Activated CD4-positive, alpha-beta memory T cell treated with anti-CD3 and anti-CD28 coated beads, Interleukin-2, amount 10 ng/mL, durations not matched to agents 7 days and 5 days (primary cell): ENCODE results near the gene ZNF236. TPM values are rescaled to one million over a fixed set of nuclear protein-coding genes. Genes with fewer than 3 reads are reported as not detected.
"Not testable (repeated sequence)": the region's sequence is repeated elsewhere in the genome, so short reads cannot be mapped to it uniquely, and the experiment has no call there.

Experiments
- CTCF ChIA-PET: fragments of 350-600 bp; sonication (Branson Sonifier 250); formaldehyde crosslinking; loops from one replicate; lab custom pipeline; 2021; ENCODE audit warnings: antibody characterized with exemption, inconsistent platforms; lab: Charles Lee
- POLR2A ChIA-PET: fragments of 350-600 bp; sonication (Branson Sonifier 250); formaldehyde crosslinking; loops from one replicate; lab custom pipeline; 2021; ENCODE audit warnings: antibody characterized with exemption; lab: Charles Lee
- DNase-seq: peaks from one replicate; pipeline ENCODE4 v3.0.0-alpha.2; 2020
- H3K27ac Mint-ChIP-seq: one replicate; pipeline ENCODE4 v1.8.0; 2021; ENCODE audit warnings: mild to moderate bottlenecking, mixed read lengths
- H3K27me3 Mint-ChIP-seq: one replicate; pipeline ENCODE4 v1.8.0; 2021; ENCODE audit warnings: mixed read lengths
- H3K36me3 Mint-ChIP-seq: one replicate; pipeline ENCODE4 v1.8.0; 2021; ENCODE audit warnings: low read depth, mixed read lengths
- H3K4me1 Mint-ChIP-seq: one replicate; pipeline ENCODE4 v1.8.0; 2021; ENCODE audit warnings: mixed read lengths
- H3K4me3 Mint-ChIP-seq: one replicate; pipeline ENCODE4 v1.8.0; 2021; ENCODE audit warnings: mild to moderate bottlenecking, mixed read lengths
- H3K9me3 Mint-ChIP-seq: one replicate; pipeline ENCODE4 v1.8.0; 2021; ENCODE audit warnings: mixed read lengths
- total RNA-seq, 2 experiments: library from RNA; stranded (reverse); gene quantifications; one replicate each; pipeline ENCODE4 v1.2.3, GENCODE V29; 2021

Gene ZNF236
- 10 to 100 TPM; 17.9 to 20.2 TPM for total RNA-seq

- POLR2A ChIA-PET = interaction anchor here (0.7 to 2.9 kb wide), 11 partner anchors 8 to 240 kb away, joined by 3 to 9 read pairs (median 5); no protein-coding TSS in a partner anchor
- CTCF ChIA-PET = no interaction called here
- H3K4me3 Mint-ChIP-seq = peak within 1 kb of the TSS; percentile 79
- H3K4me1 Mint-ChIP-seq = peaks cover 54% of the 10 kb centered on the region
- H3K36me3 Mint-ChIP-seq = peaks cover 22% of the 10 kb centered on the region
- H3K27ac Mint-ChIP-seq = peak within 1 kb of the TSS; percentile 86
- no peaks in the 10 kb centered on the region for H3K27me3 Mint-ChIP-seq
- peak; percentile 69 for DNase-seq
- H3K9me3 Mint-ChIP-seq = no peaks in the 10 kb centered on the region
Observed at GRCh38 chr18:76822506-76823160, at the start of gene ZNF236. TSS of gene ZNF236 (plus strand) at chr18:76822557. CDS start at chr18:76822608, 51 bp downstream.

- peaks cover 16% of the 10 kb centered on the region for H3K9me3 Mint-ChIP-seq
- H3K36me3 Mint-ChIP-seq = peaks cover 12% of the 10 kb centered on the region
- POLR2A ChIA-PET = no interaction called here
- peaks cover 19% of the 10 kb centered on the region for H3K27me3 Mint-ChIP-seq
- H3K27ac Mint-ChIP-seq = no peak overlapping the region
- peaks cover 5% of the 10 kb centered on the region for H3K4me1 Mint-ChIP-seq
- CTCF ChIA-PET = no interaction called here
- no peak overlapping the region for H3K4me3 Mint-ChIP-seq
- no peak for DNase-seq
Observed at GRCh38 chr18:76772665-76773064, 49.7 kb upstream of the ZNF236 start.

GRCh38 chr18:76777036-76777435, 45.3 kb upstream of the ZNF236 start:
- H3K27ac Mint-ChIP-seq, H3K4me1 Mint-ChIP-seq, DNase-seq, CTCF ChIA-PET, POLR2A ChIA-PET, H3K9me3 Mint-ChIP-seq, H3K36me3 Mint-ChIP-seq, H3K4me3 Mint-ChIP-seq: not testable (repeated sequence)
- H3K27me3 Mint-ChIP-seq = peaks cover 10% of the 10 kb centered on the region

GRCh38 chr18:76783786-76784484, 38.4 kb upstream of the ZNF236 start:
- ChIA-PET POLR2A (no interaction called here), CTCF (interaction anchor here (1.4 kb wide), 1 partner anchor 45 kb away, joined by 3 read pairs; no protein-coding TSS in a partner anchor)
- no peak overlapping the region for H3K27ac Mint-ChIP-seq
- DNase-seq = no peak
- peaks cover 8% of the 10 kb centered on the region for H3K4me1 Mint-ChIP-seq
- H3K9me3 Mint-ChIP-seq = peaks cover 4% of the 10 kb centered on the region
- peaks cover 4% of the 10 kb centered on the region for H3K36me3 Mint-ChIP-seq
- H3K4me3 Mint-ChIP-seq = no peak overlapping the region
- peaks cover 21% of the 10 kb centered on the region for H3K27me3 Mint-ChIP-seq

- POLR2A ChIA-PET = no interaction called here
- Mint-ChIP-seq H3K36me3 (peaks cover 10% of the 10 kb centered on the region), H3K4me3 (no peak overlapping the region), H3K9me3 (peaks cover 13% of the 10 kb centered on the region), H3K27me3 (peaks cover 22% of the 10 kb centered on the region), H3K27ac (no peak overlapping the region), H3K4me1 (peaks cover 8% of the 10 kb centered on the region)
- CTCF ChIA-PET = interaction anchor here (0.8 to 1.2 kb wide), 3 partner anchors 16 to 65 kb away, joined by 3 to 7 read pairs (median 5); no protein-coding TSS in a partner anchor
- DNase-seq = no peak
Observed at GRCh38 chr18:76785872-76786271, 36.5 kb upstream of the ZNF236 start.

- DNase-seq = no peak
- H3K36me3 Mint-ChIP-seq = peaks cover 12% of the 10 kb centered on the region
- peaks cover 23% of the 10 kb centered on the region for H3K9me3 Mint-ChIP-seq
- CTCF ChIA-PET = interaction anchor here (1.0 to 3.0 kb wide), 5 partner anchors 14 to 390 kb away, joined by 3 to 27 read pairs (median 5); no protein-coding TSS in a partner anchor
- H3K27me3 Mint-ChIP-seq = peaks cover 20% of the 10 kb centered on the region
- no peak overlapping the region for H3K4me3 Mint-ChIP-seq
- H3K27ac Mint-ChIP-seq = no peak overlapping the region
- POLR2A ChIA-PET = no interaction called here
- H3K4me1 Mint-ChIP-seq = peaks cover 8% of the 10 kb centered on the region
Observed at GRCh38 chr18:76788571-76789317, 33.6 kb upstream of the ZNF236 start.

- Mint-ChIP-seq H3K36me3 (peaks cover 12% of the 10 kb centered on the region), H3K9me3 (peaks cover 23% of the 10 kb centered on the region)
- CTCF ChIA-PET = interaction anchor here (3.0 kb wide), 1 partner anchor 11 kb away, joined by 27 read pairs; no protein-coding TSS in a partner anchor
Observed at GRCh38 chr18:76791106-76791505, 31.3 kb upstream of the ZNF236 start.

GRCh38 chr18:76791642-76792041, 30.7 kb upstream of the ZNF236 start:
- Mint-ChIP-seq H3K4me3 (no peak overlapping the region), H3K4me1 (peaks cover 19% of the 10 kb centered on the region), H3K9me3 (peaks cover 25% of the 10 kb centered on the region), H3K36me3 (peaks cover 12% of the 10 kb centered on the region), H3K27me3 (peaks cover 21% of the 10 kb centered on the region), H3K27ac (no peak overlapping the region)
- POLR2A ChIA-PET = no interaction called here
- CTCF ChIA-PET = interaction anchor here (3.0 kb wide), 1 partner anchor 11 kb away, joined by 27 read pairs; no protein-coding TSS in a partner anchor
- no peak for DNase-seq

More at GRCh38 chr18:76791106-76791505, 31.3 kb upstream of the ZNF236 start:
- H3K27me3 Mint-ChIP-seq = peaks cover 23% of the 10 kb centered on the region
- DNase-seq = no peak
- POLR2A ChIA-PET = no interaction called here
- no peak overlapping the region for H3K4me3 Mint-ChIP-seq
- no peak overlapping the region for H3K27ac Mint-ChIP-seq
- H3K4me1 Mint-ChIP-seq = peaks cover 19% of the 10 kb centered on the region

GRCh38 chr18:76794326-76794725, 28.0 kb upstream of the ZNF236 start:
- no peak for DNase-seq
- Mint-ChIP-seq H3K4me3 (no peak overlapping the region), H3K9me3 (peaks cover 25% of the 10 kb centered on the region), H3K4me1 (peaks cover 11% of the 10 kb centered on the region), H3K36me3 (peaks cover 11% of the 10 kb centered on the region), H3K27me3 (peaks cover 16% of the 10 kb centered on the region), H3K27ac (no peak overlapping the region)
- ChIA-PET POLR2A (no interaction called here), CTCF (interaction anchor here (1.6 to 1.8 kb wide), 2 partner anchors 9 to 73 kb away, joined by 3 to 9 read pairs; no protein-coding TSS in a partner anchor)

GRCh38 chr18:76801567-76802505, 20.5 kb upstream of the ZNF236 start:
- peak; percentile 55 for DNase-seq
- ChIA-PET POLR2A (interaction anchor here (1.0 to 1.2 kb wide), 2 partner anchors 19 to 81 kb away, joined by 3 to 4 read pairs; no protein-coding TSS in a partner anchor), CTCF (interaction anchor here (0.6 to 4.8 kb wide), 37 partner anchors 11 to 424 kb away, joined by 3 to 79 read pairs (median 6); no protein-coding TSS in a partner anchor)
- Mint-ChIP-seq H3K4me3 (peak overlapping the region; percentile 43), H3K9me3 (peaks cover 4% of the 10 kb centered on the region), H3K36me3 (peaks cover 3% of the 10 kb centered on the region), H3K4me1 (peaks cover 18% of the 10 kb centered on the region), H3K27me3 (peaks cover 14% of the 10 kb centered on the region), H3K27ac (no peak overlapping the region)

- CTCF ChIA-PET = interaction anchor here (0.7 to 4.8 kb wide), 53 partner anchors 9 to 847 kb away, joined by 3 to 79 read pairs (median 4); no protein-coding TSS in a partner anchor
- POLR2A ChIA-PET = interaction anchor here (1.3 to 1.9 kb wide), 3 partner anchors 17 to 82 kb away, joined by 6 to 8 read pairs (median 7); partner anchors contain the start of gene ZNF236
- H3K9me3 Mint-ChIP-seq = no peaks in the 10 kb centered on the region
- peaks cover 18% of the 10 kb centered on the region for H3K4me1 Mint-ChIP-seq
- H3K27me3 Mint-ChIP-seq = peaks cover 10% of the 10 kb centered on the region
- no peak for DNase-seq
- H3K36me3 Mint-ChIP-seq = no peaks in the 10 kb centered on the region
- no peak overlapping the region for H3K4me3 Mint-ChIP-seq
- no peak overlapping the region for H3K27ac Mint-ChIP-seq
Observed at GRCh38 chr18:76803413-76803812, 18.9 kb upstream of the ZNF236 start.
